ENCODE data around the gene SCN4A. TPM values are rescaled to one million over a fixed set of nuclear protein-coding genes. Genes with fewer than 3 reads are reported as not detected.
"Not testable (repeated sequence)": the region's sequence is repeated elsewhere in the genome, so short reads cannot be mapped to it uniquely, and the experiment has no call there.

SCN4A gene
- total RNA-seq, 2 donors from 2014 or later: 3.9 to 4.4 TPM

DNA sequence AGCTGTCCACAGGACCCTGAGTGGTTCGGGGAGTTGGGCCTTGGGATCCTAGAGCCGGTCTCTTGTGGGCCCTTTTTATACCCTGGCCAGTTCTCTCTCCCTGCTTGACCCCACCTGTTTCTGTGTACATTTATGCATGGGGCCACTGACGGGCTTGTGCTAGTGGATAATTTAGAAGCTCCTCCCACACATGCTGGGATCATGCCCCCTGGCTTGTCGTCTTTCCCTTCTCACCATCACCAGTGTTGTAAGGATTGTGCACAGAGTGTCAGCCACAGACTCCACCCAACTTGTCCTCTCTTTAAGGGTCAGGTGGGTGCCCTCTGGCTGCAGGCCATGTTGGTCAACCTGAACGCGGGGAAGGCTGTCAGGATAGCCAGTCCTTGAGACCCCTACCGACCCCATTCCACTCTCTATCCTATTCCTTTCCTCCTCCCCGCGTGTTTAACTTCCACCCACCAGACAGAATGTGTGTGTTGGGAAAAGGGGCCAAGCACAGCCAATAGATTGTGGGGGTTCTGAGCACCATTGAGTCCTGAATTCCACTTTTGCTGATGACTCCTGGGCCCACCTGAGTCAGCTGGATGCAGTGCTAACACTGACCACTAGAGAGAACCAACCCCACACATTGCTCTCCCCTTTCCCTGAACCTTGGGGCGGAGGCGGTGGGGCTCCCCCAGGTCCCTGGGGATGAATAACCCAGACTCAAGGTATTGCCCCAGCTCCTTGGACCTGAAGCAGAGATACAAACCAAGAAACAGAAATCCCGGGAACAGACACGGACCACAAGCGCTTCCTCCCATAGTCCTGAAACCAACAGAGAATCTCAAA, 76.0 kb downstream of the SCN4A start, which contains the start of gene CSH1:
CSH1 (minus strand) TSS at position 51 of the 831 bp plus-strand sequence. CDS start 63 bp downstream, outside the sequence.
- H3K27ac ChIP-seq (ENCODE audit: low read depth, low read length); H3K9me3 Mint-ChIP-seq; H3K27me3 ChIP-seq (ENCODE audit: control insufficient read depth, insufficient read depth, low read length, poor library complexity, severe bottlenecking); H3K36me3 Mint-ChIP-seq (ENCODE audit: low read depth); H3K9ac ChIP-seq (ENCODE audit: extremely low read depth, low read length, poor library complexity, severe bottlenecking); H3K4me3 ChIP-seq (ENCODE audit: low read length); H3K4me1 Mint-ChIP-seq; H3K4me3 Mint-ChIP-seq; H3K4me1 ChIP-seq (ENCODE audit: control insufficient read depth, insufficient read depth, low read length); DNase-seq; H3K36me3 ChIP-seq (ENCODE audit: control insufficient read depth, insufficient read depth, low read length); H3K27ac Mint-ChIP-seq; H3K9me3 ChIP-seq (ENCODE audit: control insufficient read depth, low read length): not testable (repeated sequence)
- H3K27me3 Mint-ChIP-seq (ENCODE audit: insufficient read depth): peaks cover 11% of the 10 kb centered on the region
- WGBS, 2 experiments (ENCODE audit: insufficient coverage in 1 of 2, insufficient read length in 1 of 2): 91% methylated on average over 5 of the region's 14 CpGs; no CpG with 5 or more reads in 1 of the 2 experiments

DNA sequence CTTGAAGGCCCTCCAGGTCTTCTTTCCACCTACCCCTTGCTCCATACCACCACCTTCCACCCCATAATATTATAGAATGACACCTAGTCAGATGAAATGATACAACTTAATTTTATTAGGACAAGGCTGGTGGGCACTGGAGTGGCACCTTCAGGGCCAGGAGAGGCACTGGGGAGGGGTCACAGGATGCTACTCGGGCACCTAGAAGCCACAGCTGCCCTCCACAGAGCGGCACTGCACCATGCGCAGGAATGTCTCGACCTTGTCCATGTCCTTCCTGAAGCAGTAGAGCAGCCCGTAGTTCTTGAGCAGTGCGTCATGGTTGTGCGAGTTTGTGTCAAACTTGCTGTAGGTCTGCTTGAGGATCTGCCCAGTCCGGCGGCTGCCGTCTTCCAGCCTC, 77.9 kb downstream of the SCN4A start:
- not testable (repeated sequence) for H3K27me3 Mint-ChIP-seq (ENCODE audit: insufficient read depth); H3K36me3 Mint-ChIP-seq (ENCODE audit: low read depth); H3K4me3 Mint-ChIP-seq; H3K9ac ChIP-seq (ENCODE audit: extremely low read depth, low read length, poor library complexity, severe bottlenecking); DNase-seq; H3K4me1 ChIP-seq (ENCODE audit: control insufficient read depth, insufficient read depth, low read length); H3K27ac ChIP-seq (ENCODE audit: low read depth, low read length); H3K36me3 ChIP-seq (ENCODE audit: control insufficient read depth, insufficient read depth, low read length); H3K27me3 ChIP-seq (ENCODE audit: control insufficient read depth, insufficient read depth, low read length, poor library complexity, severe bottlenecking); H3K9me3 Mint-ChIP-seq; H3K9me3 ChIP-seq (ENCODE audit: control insufficient read depth, low read length); H3K4me1 Mint-ChIP-seq; H3K4me3 ChIP-seq (ENCODE audit: low read length); H3K27ac Mint-ChIP-seq
- WGBS, 2 experiments (ENCODE audit: insufficient coverage in 1 of 2, insufficient read length in 1 of 2): 99% methylated on average over 7 of the region's 10 CpGs; no CpG with 5 or more reads in 1 of the 2 experiments

DNA sequence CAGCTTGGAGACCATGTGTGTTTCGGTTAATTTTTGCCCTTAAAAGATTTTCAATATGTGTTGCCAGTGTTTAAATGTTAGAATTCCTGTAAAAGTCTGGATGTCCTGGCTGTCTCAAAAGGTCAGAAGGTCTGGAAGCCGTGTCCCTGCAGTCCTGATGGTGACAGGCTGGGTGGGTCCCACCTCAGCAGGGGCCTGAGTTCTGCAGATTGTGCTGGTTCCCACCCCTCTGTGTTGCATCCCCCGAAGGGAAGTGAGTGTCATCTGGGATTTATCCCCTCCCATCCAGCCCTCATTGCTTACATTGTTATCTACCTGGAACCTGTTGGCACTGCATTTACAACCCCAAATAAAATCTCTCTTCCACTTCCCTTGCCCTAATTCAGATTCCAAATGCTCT, 78.7 kb downstream of the SCN4A start:
- H3K9me3 Mint-ChIP-seq; H3K4me3 Mint-ChIP-seq; H3K4me3 ChIP-seq (ENCODE audit: low read length); H3K27me3 ChIP-seq (ENCODE audit: control insufficient read depth, insufficient read depth, low read length, poor library complexity, severe bottlenecking); H3K27ac Mint-ChIP-seq; H3K9ac ChIP-seq (ENCODE audit: extremely low read depth, low read length, poor library complexity, severe bottlenecking); H3K4me1 ChIP-seq (ENCODE audit: control insufficient read depth, insufficient read depth, low read length); H3K36me3 ChIP-seq (ENCODE audit: control insufficient read depth, insufficient read depth, low read length); H3K36me3 Mint-ChIP-seq (ENCODE audit: low read depth); H3K9me3 ChIP-seq (ENCODE audit: control insufficient read depth, low read length); H3K27ac ChIP-seq (ENCODE audit: low read depth, low read length); H3K4me1 Mint-ChIP-seq; H3K27me3 Mint-ChIP-seq (ENCODE audit: insufficient read depth): not testable (repeated sequence)
- DNase-seq: peak; percentile 69
- 72% methylated on average over 3 of the region's 3 CpGs for WGBS, 2 experiments (ENCODE audit: insufficient coverage in 1 of 2, insufficient read length in 1 of 2)

DNA sequence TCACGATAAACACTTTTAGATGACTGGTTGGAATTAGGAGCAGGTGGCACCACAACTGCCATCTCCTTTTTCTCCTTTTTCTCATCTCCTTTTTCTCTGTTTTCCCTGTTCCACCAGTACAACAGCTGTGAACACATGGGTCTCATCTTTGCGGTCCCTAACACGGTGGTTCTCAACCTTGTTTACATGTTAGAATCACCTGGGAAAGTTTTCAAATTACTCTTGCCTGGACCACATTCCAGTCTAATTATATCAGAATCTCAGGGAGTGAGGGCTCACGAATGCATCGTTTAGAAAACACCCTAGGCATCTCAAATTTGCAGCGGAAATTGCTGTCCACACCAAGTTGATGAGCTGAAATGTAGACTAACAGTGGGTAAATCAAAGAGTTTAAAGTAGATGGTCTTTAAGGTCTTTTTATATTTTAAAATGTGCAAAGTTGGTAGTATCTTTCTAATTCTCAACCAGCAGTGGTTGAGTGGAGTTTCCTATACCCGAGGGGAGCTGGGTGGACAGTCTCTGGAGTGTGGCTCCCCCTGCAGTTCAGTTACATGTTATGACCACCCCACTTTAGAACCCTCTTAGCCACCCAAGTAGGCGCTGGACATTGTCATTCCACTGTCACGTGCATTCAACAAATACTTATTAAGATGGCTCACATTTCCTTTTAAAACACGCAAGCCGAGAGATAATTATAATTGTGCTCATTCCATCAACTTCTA, 80.2 kb downstream of the SCN4A start:
- 77 to 87% methylated on average over 5 to 7 of the region's 11 CpGs for WGBS, 2 experiments (ENCODE audit: insufficient coverage in 1 of 2, insufficient read length in 1 of 2)
- not testable (repeated sequence) for H3K27me3 Mint-ChIP-seq (ENCODE audit: insufficient read depth); H3K4me3 ChIP-seq (ENCODE audit: low read length); H3K27me3 ChIP-seq (ENCODE audit: control insufficient read depth, insufficient read depth, low read length, poor library complexity, severe bottlenecking); H3K27ac Mint-ChIP-seq; H3K4me3 Mint-ChIP-seq; H3K36me3 ChIP-seq (ENCODE audit: control insufficient read depth, insufficient read depth, low read length); H3K4me1 ChIP-seq (ENCODE audit: control insufficient read depth, insufficient read depth, low read length); H3K27ac ChIP-seq (ENCODE audit: low read depth, low read length); H3K9ac ChIP-seq (ENCODE audit: extremely low read depth, low read length, poor library complexity, severe bottlenecking); H3K36me3 Mint-ChIP-seq (ENCODE audit: low read depth); H3K9me3 ChIP-seq (ENCODE audit: control insufficient read depth, low read length); H3K9me3 Mint-ChIP-seq; H3K4me1 Mint-ChIP-seq
- DNase-seq: peak; percentile 75
- TF ChIP-seq, protein P1, sequence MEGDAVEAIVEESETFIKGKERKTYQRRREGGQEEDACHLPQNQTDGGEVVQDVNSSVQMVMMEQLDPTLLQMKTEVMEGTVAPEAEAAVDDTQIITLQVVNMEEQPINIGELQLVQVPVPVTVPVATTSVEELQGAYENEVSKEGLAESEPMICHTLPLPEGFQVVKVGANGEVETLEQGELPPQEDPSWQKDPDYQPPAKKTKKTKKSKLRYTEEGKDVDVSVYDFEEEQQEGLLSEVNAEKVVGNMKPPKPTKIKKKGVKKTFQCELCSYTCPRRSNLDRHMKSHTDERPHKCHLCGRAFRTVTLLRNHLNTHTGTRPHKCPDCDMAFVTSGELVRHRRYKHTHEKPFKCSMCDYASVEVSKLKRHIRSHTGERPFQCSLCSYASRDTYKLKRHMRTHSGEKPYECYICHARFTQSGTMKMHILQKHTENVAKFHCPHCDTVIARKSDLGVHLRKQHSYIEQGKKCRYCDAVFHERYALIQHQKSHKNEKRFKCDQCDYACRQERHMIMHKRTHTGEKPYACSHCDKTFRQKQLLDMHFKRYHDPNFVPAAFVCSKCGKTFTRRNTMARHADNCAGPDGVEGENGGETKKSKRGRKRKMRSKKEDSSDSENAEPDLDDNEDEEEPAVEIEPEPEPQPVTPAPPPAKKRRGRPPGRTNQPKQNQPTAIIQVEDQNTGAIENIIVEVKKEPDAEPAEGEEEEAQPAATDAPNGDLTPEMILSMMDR (conservative IDR thresholded peaks at IDR 0.05): peak; percentile 77

Measured in endodermal cell (in vitro differentiated cells).